Activated naive CD4-positive, alpha-beta T cell treated with Interleukin-2 at 50 U/mL for 16 hours (primary cell): ENCODE data around the gene PKIB.

ENCODE experiments used
- DNase-seq: peaks from one replicate; pipeline ENCODE4 v3.0.0-alpha.2; 2020

The PKIB gene

GRCh38 chr6:122671251-122671650 lies 61.0 kb downstream of the PKIB start:
- DNase-seq: no peak

GRCh38 chr6:122673343-122673961 lies 63.2 kb downstream of the PKIB start:
- DNase-seq: no peak

GRCh38 chr6:122676146-122676545 lies 65.9 kb downstream of the PKIB start:
- DNase-seq: no peak

GRCh38 chr6:122676688-122677087 lies 66.5 kb downstream of the PKIB start:
- DNase-seq: no peak

- DNase-seq: no peak
These were observed 67.2 kb downstream of the PKIB start for GRCh38 chr6:122677406-122677805.

- DNase-seq: no peak
These were observed 68.6 kb downstream of the PKIB start for GRCh38 chr6:122678841-122679240.

GRCh38 chr6:122681705-122682104 lies 71.5 kb downstream of the PKIB start:
- no peak for DNase-seq

- DNase-seq: no peak
These were observed 73.9 kb downstream of the PKIB start for GRCh38 chr6:122683989-122684651.

GRCh38 chr6:122692175-122692598 lies 82.0 kb downstream of the PKIB start:
- no peak for DNase-seq

GRCh38 chr6:122692807-122693580 lies 82.8 kb downstream of the PKIB start:
- DNase-seq: no peak

GRCh38 chr6:122694075-122694474 lies 83.9 kb downstream of the PKIB start:
- DNase-seq: no peak

- no peak for DNase-seq
These were observed 84.4 kb downstream of the PKIB start for GRCh38 chr6:122694602-122695001.

- DNase-seq: no peak
These were observed 85.0 kb downstream of the PKIB start for GRCh38 chr6:122695188-122695587.

GRCh38 chr6:122696079-122696478 lies 85.9 kb downstream of the PKIB start:
- no peak for DNase-seq

- no peak for DNase-seq
These were observed 86.6 kb downstream of the PKIB start for GRCh38 chr6:122696853-122697252.

GRCh38 chr6:122697458-122697857 lies 87.3 kb downstream of the PKIB start:
- DNase-seq: no peak

- no peak for DNase-seq
These were observed 91.5 kb downstream of the PKIB start for GRCh38 chr6:122701666-122702065.

GRCh38 chr6:122702841-122703240 lies 92.6 kb downstream of the PKIB start:
- no peak for DNase-seq

- no peak for DNase-seq
These were observed 93.9 kb downstream of the PKIB start for GRCh38 chr6:122704066-122704465.

GRCh38 chr6:122709922-122710512 lies 99.8 kb downstream of the PKIB start:
- DNase-seq: no peak

GRCh38 chr6:122710908-122711635 lies 100.9 kb downstream of the PKIB start:
- DNase-seq: no peak

GRCh38 chr6:122712093-122712447 lies 101.9 kb downstream of the PKIB start:
- no peak for DNase-seq
